GM10266 (cell line): ENCODE data around the gene RASL11A.
"Not testable (repeated sequence)": the region's sequence is repeated elsewhere in the genome, so short reads cannot be mapped to it uniquely, and the experiment has no call there.

Source experiments
- DNase-seq: peaks from one replicate; pipeline ENCODE4 v3.0.0; 2012; ENCODE audit errors: extremely low spot score
- CTCF ChIP-seq: IDR thresholded peaks from 2 replicates; pipeline ENCODE4 v1.5.1; 2012; ENCODE audit warnings: mild to moderate bottlenecking, low read depth; ENCODE audit not compliant: control insufficient read depth, insufficient read depth; ENCODE audit errors: missing control alignments

Gene RASL11A

GRCh38 chr13:27293076-27293691, 22.6 kb downstream of the RASL11A start:
- TF ChIP-seq CTCF, result no peak
- no peak for DNase-seq

- DNase-seq, result no peak
- no peak for TF ChIP-seq CTCF
These were observed 23.4 kb downstream of the RASL11A start for GRCh38 chr13:27293873-27294515.

GRCh38 chr13:27295096-27295495, 24.5 kb downstream of the RASL11A start:
- no peak for DNase-seq
- no peak for TF ChIP-seq CTCF

GRCh38 chr13:27295660-27296059, 25.0 kb downstream of the RASL11A start:
- DNase-seq, result no peak
- no peak for TF ChIP-seq CTCF

- DNase-seq, result no peak
- no peak for TF ChIP-seq CTCF
These were observed 25.9 kb downstream of the RASL11A start for GRCh38 chr13:27296496-27296895.

GRCh38 chr13:27298849-27299248, 28.2 kb downstream of the RASL11A start:
- no peak for TF ChIP-seq CTCF
- DNase-seq, result no peak

- DNase-seq, result not testable (repeated sequence)
These were observed 29.8 kb downstream of the RASL11A start for GRCh38 chr13:27300406-27300805.
